Calu3 (cell line): ENCODE data around the gene RAB11B. TPM values are rescaled to one million over a fixed set of nuclear protein-coding genes. Genes with fewer than 3 reads are reported as not detected.
"Not testable (repeated sequence)": the region's sequence is repeated elsewhere in the genome, so short reads cannot be mapped to it uniquely, and the experiment has no call there.

Experiments
- BruUV-seq: library from RNA; stranded (reverse); fragments of 400-500 nt; replicated peaks from 2 replicates; lab custom pipeline; 2021; lab: Mats Ljungman, UMichigan
- CTCF ChIA-PET: fragments of 300-600 bp; sonication (Branson Sonifier 250); formaldehyde crosslinking; loops from one replicate; lab custom pipeline; 2022; ENCODE audit warnings: antibody characterized with exemption; lab: Charles Lee
- DNase-seq: peaks from one replicate; pipeline ENCODE4 v3.0.0; 2022
- H3K27ac Mint-ChIP-seq: one replicate; pipeline ENCODE4 v1.8.0; 2022; ENCODE audit warnings: mixed read lengths; ENCODE audit not compliant: unreplicated experiment
- H3K27me3 Mint-ChIP-seq: one replicate; pipeline ENCODE4 v1.8.0; 2022; ENCODE audit warnings: mixed read lengths; ENCODE audit not compliant: unreplicated experiment
- H3K36me3 Mint-ChIP-seq: one replicate; pipeline ENCODE4 v1.8.0; 2022; ENCODE audit warnings: mild to moderate bottlenecking, moderate library complexity, mixed read lengths; ENCODE audit not compliant: insufficient read depth, unreplicated experiment
- H3K4me1 Mint-ChIP-seq: one replicate; pipeline ENCODE4 v1.8.0; 2022; ENCODE audit warnings: mild to moderate bottlenecking, low read depth, mixed read lengths; ENCODE audit not compliant: unreplicated experiment
- H3K4me3 Mint-ChIP-seq: one replicate; pipeline ENCODE4 v1.8.0; 2022; ENCODE audit warnings: mild to moderate bottlenecking, low read depth, moderate library complexity, mixed read lengths; ENCODE audit not compliant: unreplicated experiment
- H3K9me3 Mint-ChIP-seq: one replicate; pipeline ENCODE4 v1.8.0; 2022; ENCODE audit warnings: low read depth, mixed read lengths; ENCODE audit not compliant: unreplicated experiment
- CTCF ChIP-seq: fragments of 200-600 bp; IDR thresholded peaks from one replicate; pipeline ENCODE4 v1.8.0; 2022; ENCODE audit warnings: antibody characterized with exemption; ENCODE audit not compliant: unreplicated experiment
- intact Hi-C: fragments of 100-400 bp; cut with micrococcal nuclease; formaldehyde crosslinking; loops from one replicate; pipeline ENCODE4 v1.10.0; 2022; ENCODE audit not compliant: unreplicated experiment
- total RNA-seq: library from RNA; stranded (reverse); gene quantifications from 2 replicates; pipeline ENCODE4 v1.2.3, GENCODE V29; 2022

RAB11B gene
- total RNA-seq, 1 experiment from 2014 or later: 57.5 TPM

GRCh38 chr19:8370176-8371010, 19.8 kb upstream of the RAB11B start:
- H3K36me3 Mint-ChIP-seq: peaks cover 10% of the 10 kb centered on the region
- no TSS peak for BruUV-seq
- CTCF ChIA-PET: no interaction called here
- no peak overlapping the region for H3K27ac Mint-ChIP-seq
- intact Hi-C loops: no loop called here
- H3K4me3 Mint-ChIP-seq: no peak overlapping the region
- TF ChIP-seq CTCF: no peak
- H3K9me3 Mint-ChIP-seq: no peaks in the 10 kb centered on the region
- H3K27me3 Mint-ChIP-seq: no peaks in the 10 kb centered on the region
- peaks cover 14% of the 10 kb centered on the region for H3K4me1 Mint-ChIP-seq
- no peak for DNase-seq

- no peak overlapping the region for H3K4me3 Mint-ChIP-seq
- peaks cover 14% of the 10 kb centered on the region for H3K4me1 Mint-ChIP-seq
- H3K27me3 Mint-ChIP-seq: no peaks in the 10 kb centered on the region
- CTCF ChIA-PET: no interaction called here
- no peaks in the 10 kb centered on the region for H3K9me3 Mint-ChIP-seq
- no peak overlapping the region for H3K27ac Mint-ChIP-seq
- intact Hi-C loops: no loop called here
- no peak for DNase-seq
- no peak for TF ChIP-seq CTCF
- peaks cover 10% of the 10 kb centered on the region for H3K36me3 Mint-ChIP-seq
- BruUV-seq: no TSS peak
Observed at GRCh38 chr19:8371011-8371804, 19.0 kb upstream of the RAB11B start.

- Mint-ChIP-seq H3K36me3 (no peaks in the 10 kb centered on the region), H3K27me3 (no peaks in the 10 kb centered on the region), H3K4me3 (no peak overlapping the region), H3K4me1 (no peaks in the 10 kb centered on the region), H3K9me3 (no peaks in the 10 kb centered on the region), H3K27ac (no peak overlapping the region)
- no TSS peak for BruUV-seq
- CTCF ChIA-PET: no interaction called here
- DNase-seq: no peak
- intact Hi-C loops: no loop called here
- no peak for TF ChIP-seq CTCF
Observed at GRCh38 chr19:8373867-8374813, 16.0 kb upstream of the RAB11B start.

GRCh38 chr19:8375766-8376165, 14.4 kb upstream of the RAB11B start:
- not testable (repeated sequence) for H3K27me3 Mint-ChIP-seq

GRCh38 chr19:8376373-8376974, 13.7 kb upstream of the RAB11B start:
- DNase-seq, H3K4me3 Mint-ChIP-seq, intact Hi-C loops, H3K27me3 Mint-ChIP-seq, H3K36me3 Mint-ChIP-seq, H3K4me1 Mint-ChIP-seq, H3K27ac Mint-ChIP-seq, BruUV-seq, H3K9me3 Mint-ChIP-seq: not testable (repeated sequence)
- CTCF ChIA-PET: interaction anchor here (0.6 kb wide), 2 partner anchors 12 to 23 kb away, joined by 3 to 9 read pairs; partner anchors contain the start of gene ANGPTL4

More at GRCh38 chr19:8375766-8376165, 14.4 kb upstream of the RAB11B start:
- DNase-seq, H3K4me1 Mint-ChIP-seq, H3K27ac Mint-ChIP-seq, H3K9me3 Mint-ChIP-seq, H3K4me3 Mint-ChIP-seq, H3K36me3 Mint-ChIP-seq, BruUV-seq, intact Hi-C loops: not testable (repeated sequence)
- CTCF ChIA-PET: interaction anchor here (0.6 kb wide), 1 partner anchor 12 kb away, joined by 9 read pairs; the partner anchor contains the start of gene ANGPTL4
